NCI-H1105 (cell line): Measurements from ENCODE around the gene HLA-F.

Experiments
- DNase-seq: peaks from one replicate; lab custom pipeline; 2025; lab: John Stamatoyannopoulos, UW

HLA-F gene

DNA sequence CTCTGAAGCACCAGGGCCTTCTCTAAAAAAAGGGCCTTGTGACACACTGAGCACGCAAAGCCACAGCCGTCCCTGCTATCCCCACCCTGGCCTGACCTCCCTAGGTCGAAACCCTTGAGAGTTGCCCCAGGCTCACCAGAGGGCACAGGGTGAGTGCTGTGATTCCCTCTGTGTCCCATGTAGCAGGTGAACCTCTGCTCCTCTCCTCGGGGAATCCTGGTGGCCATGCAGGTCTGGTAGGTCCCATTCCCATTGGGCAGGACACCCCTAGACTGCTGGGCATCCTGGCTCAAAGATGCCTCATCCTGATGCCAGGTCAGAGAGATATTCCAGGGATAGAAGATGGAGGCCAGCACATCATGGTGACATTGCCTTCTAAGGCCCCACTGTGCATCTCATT lies 20.9 kb downstream of the HLA-F start:
- no peak for DNase-seq

DNA sequence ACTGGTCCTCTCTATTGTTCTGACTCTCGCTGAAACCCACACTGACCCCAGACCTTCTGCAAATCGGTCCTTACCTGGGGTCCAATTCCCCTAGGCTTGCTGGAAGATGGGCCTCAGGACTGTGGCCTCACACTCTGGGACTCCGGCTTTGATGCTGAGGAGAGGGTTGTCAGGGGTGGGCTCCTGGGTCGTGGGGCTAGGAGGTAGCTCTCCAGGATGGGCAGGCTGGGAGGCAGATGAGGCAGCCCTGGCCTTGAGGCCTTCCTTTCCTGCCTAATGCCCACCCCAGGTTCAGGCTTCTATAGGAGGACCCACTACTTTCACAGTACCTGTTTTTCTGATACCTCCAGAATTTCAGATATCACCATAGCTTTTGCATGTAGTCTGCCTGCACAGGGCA lies 21.4 kb downstream of the HLA-F start:
- no peak for DNase-seq

DNA sequence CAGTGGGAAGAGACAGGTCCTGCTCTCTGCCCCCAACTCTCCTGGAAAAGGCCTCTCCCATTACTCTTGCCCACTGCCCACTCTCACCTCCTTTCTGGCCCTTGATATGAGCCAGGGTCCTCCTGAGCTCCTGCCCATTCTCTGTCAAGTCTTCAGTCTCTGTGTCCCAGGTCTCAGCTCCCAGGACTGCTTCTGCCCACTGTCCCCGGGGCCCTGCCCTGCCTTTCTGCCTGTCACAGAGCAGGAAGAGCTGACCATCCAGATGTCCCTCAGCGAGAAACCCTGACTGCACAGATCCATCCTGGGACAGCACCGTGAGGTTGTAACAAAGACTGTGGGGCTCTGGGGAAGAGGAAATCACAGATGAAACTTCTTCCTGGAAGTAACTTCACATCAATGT lies 22.2 kb downstream of the HLA-F start:
- no peak for DNase-seq

DNA sequence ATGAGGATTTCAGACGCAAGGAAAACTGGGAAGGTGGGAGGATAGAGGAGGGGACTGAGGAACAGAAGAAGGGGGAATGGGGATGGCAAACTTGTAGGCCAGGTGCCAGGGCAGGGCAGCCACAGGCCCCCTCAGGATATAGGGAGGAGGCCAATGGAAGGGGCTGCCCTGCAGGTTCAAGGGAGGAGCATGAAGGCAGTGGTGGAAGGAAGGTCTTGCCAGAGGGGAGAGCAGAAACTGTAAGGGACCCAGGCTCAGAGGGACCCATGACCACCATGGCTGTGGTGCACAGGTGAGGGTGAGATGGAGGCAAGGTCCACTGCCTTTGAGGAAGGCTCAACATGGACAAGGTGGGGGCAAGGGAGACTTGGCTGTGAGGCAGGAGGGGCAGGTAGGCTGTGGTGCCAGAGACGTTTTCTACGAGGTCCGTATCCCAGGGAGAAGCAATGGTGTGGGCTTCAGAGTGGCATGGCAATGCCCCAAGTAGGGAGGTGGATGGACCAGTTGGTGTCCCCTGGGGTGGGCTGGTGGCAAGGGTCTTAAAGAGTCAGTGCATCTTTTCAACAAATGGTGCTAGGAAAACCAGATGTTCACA lies 22.7 kb downstream of the HLA-F start:
- no peak for DNase-seq

DNA sequence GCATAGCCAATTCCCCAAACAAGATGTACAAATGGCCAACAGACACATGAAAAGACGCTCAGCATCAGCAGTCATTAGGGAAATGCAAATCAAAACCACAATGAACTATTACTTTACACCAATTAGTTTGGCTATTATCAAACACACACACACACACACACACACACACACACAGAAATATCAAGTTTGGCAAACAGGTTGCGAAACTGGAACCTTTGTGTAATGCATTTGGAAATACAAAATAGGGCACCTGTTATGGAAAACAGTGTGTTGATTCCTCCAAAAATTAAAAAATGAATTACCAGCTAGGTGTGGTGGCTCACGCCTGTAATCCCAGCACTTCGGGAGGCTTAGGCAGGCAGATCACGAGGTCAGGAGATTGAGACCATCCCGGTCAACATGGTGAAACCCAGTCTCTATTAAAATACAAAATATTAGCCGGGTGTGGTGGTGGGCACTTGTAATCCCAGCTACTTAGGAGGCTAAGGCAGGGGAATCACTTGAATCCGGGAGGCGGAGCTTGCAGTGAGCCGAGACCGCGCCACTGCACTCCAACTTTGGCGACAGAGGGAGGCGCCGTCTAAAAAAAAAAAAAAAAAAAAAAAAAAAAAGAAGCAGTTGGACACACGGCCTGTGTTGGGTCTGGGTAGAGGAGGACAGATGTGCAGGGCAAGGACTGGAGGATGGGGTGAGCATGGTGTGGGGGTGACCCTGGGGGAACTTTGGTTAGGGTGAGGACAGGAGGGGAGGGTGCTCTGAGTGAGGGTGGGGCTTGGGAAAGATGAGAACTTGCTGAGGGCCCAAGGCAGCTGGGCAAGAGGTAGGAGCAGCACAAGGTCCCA lies 23.8 kb downstream of the HLA-F start:
- no peak for DNase-seq

DNA sequence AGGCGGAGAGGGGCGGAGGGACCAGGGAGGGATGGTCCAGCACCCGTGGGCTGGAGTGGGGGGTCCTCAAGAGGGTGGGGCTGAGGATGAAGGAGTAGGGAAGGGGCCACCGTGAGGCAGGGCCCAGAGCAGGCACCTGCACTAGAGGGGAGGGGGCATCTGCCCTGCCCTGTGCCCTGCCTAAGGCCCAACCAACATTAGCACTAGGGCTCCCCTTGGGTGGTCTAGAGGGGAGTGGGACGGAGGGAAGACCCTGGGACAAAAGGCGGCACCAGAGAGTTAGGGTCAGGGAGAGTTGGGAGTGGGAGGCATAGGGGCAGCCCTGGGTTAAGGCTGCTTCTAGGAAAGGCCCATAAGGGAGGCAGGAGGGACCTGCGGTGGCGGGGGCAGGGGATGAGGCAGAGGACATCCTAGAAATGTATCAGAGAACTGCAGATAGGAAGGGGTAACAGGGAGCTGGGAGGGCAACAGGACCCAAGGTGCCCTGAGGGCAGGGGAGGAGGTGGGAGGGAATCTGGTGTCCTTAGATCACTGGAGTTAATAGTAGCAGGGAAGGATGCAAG lies 24.5 kb downstream of the HLA-F start:
- no peak for DNase-seq

DNA sequence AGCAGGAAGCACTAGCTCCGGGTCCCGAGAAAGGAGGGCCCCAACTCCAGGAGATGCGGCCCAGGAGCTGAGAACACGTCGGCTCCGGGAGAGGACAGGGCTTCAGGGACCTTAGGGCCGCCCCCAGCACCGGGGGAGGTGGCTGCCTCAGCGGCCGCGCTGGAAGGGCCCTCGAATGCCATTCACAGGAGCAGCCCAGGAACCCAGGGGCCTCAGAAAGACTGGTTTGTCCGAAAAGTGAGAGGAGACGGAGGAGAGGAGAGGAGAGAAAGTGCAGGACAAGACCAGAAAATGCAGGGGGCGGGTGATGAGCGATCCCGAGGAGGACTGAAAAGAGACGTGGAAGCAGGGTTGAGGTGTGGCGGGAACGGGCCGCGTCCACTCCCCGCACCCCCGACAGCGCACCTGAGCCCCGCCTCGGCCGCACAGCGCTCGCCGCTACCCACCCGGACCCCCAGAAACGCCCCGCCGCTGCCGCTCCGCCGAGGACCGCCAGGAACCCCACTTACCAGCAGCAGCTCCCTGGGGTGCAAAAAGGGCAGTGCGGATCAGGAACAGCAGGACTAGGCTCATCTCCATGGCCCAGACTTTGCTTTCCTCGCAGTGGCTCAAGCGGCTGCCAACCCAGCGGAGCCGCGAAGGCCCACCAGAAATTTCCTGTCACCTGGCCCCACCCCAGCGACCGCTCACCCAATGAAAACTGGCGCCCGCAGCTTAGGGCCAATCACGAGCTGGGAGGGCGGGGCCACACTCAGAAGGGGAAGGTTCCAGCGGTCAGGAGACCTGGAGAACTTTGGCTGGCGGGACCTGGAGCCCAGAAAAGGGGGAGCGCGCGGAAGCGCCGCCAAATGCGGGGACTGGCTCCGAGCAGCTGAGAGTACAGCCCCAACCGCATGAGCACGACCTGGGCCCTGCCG lies 25.4 kb downstream of the HLA-F start:
- DNase-seq, result peak; percentile 70

DNA sequence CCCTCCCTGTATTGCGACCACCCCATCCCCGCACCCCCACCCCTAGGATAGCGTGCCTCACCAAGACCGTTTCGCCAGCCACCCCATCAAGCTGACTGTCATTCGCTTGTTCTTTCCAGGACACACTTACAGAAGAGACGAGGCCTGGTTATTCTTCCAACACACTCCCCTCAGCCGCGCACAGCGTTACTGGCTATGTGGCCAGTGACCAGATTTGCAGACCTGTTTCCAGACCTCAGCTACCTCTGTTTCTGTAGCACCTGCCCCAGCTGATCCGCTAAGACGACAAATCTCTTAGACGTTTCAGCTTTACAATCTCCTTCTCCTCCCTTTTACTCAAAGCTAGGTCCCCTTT lies 26.1 kb downstream of the HLA-F start:
- no peak for DNase-seq

DNA sequence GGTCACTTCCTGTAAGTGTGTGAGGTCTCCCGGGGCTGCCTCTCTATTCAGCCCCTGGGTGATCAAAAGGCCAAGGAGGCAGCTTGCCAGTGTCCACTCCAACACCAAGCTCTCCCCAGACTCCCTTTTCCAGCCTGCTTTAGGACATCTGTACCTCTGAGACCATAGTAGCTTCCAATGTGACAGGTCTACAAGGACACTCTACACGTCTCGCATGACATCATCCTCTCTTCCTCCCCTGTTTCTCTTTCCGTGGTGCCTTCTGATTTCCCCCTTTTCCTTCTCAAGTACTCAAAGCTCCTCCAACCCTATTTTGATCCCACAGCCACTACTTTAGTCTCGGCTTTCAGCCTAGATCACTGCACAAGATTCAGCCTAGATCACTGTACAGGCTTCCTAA lies 26.4 kb downstream of the HLA-F start:
- DNase-seq, result no peak

DNA sequence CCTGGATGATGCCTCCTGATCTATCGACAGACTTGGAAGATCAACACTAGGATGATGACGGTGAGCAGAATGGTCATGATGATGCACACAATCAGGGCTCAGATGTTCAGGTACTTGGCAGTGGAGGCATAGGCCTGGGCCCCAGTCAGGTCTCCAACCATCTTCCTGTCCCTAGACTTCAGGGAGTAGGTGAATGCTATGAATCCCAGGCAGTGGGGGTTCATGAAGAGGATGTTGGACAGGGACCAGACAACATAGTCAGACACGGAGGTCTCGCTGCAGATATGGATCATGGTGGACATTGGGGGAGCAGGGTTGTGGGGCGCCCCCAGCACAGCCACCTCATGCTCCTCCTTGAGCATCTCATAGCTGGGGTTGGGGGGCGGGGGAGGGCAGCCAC lies 27.5 kb downstream of the HLA-F start:
- DNase-seq, result no peak

DNA sequence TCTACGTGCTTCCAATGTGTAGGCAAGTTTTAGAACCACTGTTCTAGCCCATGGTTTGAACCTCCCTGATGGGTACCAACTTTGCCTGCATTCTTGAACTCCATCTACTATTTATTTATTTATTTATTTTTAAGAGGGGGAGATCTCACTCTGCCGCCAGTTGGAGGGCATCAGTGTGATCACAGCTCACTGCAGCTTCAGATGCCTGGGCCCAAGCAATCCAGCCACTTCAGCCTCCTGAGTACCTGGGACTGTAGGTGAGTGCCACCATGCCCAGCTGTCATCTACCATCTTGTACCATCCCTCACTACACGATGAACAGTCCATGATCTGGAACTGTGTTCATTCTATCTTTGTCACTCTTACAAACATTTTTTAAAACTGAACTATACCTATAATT lies 28.2 kb downstream of the HLA-F start:
- DNase-seq, result no peak

DNA sequence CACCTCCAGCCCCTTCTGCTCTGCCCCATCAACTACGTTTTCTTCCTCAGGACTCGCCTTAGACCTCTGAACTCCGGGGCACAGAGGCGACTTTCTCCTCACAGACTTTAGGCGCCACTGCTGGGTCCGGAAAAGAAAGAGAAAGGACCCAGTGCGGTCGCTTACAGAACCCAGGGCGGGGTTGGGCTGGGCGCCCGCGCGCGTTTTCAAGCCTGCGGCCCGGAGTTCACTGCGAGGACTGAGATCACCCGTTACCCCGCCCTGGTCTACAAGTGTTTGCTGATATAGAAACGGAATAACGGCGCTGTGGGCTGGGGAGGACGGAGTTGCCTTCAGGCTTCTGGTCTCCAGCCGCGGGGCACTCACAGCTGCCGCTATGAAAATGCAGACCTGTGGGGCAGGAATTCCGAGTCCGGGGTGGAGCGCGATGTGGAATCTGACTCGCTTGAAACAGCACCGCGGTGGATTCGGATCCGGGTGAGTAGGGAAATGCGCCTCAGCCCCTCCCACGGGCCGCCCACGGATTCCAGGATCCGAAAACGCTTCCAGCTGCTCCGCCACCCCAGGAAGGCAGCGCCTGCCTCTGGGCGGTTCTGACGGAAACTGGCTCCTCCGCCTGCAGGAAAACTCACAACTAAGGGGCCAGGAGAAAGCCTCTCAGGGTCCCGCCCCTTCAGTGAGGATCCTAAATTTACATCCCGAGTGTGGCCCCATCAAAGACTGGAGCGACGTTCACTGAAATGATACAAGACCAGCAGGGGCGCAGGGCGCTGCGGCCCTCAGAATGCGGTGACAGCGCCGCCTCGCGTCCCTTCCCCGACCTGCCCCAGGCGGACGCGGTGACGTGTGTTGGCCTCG lies 29.4 kb downstream of the HLA-F start:
- peak; percentile 55 for DNase-seq

DNA sequence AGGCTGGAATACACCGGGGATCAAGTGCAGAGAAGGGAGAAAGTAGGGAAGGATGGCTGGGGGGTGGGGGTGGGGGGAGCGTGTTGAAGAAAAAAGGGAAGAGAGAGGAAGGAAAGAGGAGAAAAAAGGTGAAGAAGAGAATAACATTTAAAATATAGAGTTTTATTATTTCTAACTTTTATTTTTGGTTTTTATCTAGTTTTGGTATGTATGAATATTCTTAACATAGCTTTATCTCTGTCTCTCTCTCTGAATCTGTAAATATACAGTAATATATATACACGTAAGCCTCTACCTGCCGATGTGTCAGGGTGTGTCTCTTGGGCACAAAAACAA lies 30.0 kb downstream of the HLA-F start:
- no peak for DNase-seq

DNA sequence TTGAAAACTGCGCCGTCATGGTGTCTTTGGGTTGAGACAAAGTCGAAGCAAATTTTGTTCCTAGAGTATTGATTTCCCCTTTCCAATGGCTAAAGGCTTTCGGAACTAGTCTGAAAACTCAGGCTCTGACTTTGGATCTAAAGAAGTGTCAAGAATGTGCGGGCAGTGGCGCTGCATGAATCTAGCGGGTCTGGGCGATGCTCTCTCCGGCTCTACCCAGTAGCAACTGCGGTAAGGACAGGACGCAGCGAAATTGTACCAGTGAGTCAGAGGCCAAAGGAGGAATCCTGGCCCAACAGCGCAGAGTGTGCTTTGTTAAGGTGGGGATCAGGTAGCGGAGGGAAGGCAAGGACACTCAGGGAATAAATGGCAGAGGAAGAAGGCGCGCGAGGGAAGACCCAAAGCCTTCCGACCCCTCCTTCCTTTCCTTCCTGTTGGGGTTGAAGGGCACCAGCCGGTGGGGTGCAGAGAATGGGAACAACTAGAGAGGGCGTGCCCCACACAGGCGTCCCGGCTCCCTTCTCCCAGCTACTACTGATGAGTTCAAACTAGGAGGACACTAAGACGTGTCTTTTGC lies 32.1 kb downstream of the HLA-F start:
- DNase-seq, result no peak

DNA sequence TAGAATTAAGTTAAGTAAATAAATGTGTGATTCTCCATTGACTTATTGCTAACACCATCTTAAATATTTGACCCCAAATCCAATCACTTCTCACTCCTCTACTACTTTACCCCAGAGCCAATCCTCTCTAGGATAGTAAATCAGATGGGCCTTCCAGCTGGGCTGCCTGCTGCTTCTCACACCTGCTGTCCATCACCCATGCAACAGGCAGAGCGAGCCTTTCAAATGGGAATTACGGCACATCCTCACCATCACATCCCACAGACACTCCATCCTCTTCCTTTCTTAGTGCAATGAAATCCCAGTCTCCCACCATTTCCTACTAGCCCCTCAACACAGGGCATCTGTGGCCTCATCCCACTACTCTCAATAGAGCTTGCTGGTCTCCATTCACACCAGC lies 34.0 kb downstream of the HLA-F start:
- no peak for DNase-seq

DNA sequence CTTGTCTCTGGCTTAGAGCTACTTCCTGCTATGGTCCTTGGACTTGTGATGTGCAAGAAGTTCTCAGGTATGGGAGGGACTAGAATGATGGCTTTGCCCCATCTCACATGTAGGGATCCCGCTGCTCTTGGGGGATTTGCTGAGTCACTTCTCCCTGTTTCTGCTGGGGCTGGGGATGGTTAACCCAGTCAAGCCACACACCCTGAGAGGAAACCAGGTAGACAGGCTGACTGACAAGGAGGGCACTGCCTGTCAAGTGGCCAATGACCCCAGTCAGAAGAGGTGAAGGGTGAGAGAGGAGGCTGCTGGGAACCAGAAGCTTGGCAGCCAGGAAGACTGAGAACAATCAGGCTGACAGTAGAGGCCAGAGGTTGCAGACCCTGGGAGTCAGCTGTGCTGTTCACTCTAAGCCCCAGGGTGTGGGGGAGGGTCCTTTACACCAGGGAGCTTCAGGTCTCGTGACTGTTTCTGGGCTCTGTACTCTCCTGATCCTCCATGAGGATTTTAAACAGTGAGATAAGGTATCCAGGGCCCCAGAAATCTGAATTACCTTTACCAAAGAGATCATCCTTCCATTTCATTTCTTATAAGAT lies 34.6 kb downstream of the HLA-F start:
- DNase-seq, result no peak

DNA sequence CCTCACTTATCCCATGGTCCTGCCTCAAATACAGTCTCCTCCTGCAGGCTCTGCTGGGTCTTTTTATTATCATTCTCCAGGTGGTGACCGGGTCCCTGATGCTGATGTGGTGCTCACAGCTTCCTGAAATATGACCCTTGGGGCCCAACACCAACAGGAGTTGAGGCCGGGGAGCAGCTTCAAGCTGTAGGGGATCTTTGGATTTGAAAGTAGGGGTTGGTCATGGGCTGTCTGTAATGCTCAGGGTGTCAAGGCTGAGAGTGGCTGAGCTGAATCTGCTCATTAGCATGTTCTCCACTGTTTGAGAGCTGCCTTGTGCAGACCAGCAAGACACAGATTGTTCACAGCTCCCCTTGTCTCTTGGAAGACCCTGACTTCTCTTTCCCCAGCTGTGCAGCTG lies 35.5 kb downstream of the HLA-F start:
- DNase-seq, result no peak

DNA sequence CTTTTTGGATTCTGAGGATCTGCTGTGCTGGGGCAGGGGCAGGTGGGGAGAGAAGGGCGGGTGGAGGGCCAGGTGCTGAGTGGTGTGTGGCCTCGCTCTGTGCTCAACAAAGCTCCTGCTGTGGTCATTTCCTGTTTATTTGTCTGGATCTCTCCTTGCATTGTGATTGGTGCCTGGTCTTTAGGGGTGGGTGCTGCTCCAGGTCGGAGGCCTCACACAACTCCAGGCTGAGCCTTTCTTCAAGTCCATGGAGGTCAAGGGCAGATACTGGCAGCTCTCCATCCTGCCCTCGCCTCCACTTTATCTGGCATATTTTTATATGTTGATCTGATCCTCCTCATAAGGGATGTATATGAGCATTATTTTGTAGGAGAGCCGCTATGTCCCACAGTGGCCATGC lies 36.2 kb downstream of the HLA-F start:
- DNase-seq, result no peak

DNA sequence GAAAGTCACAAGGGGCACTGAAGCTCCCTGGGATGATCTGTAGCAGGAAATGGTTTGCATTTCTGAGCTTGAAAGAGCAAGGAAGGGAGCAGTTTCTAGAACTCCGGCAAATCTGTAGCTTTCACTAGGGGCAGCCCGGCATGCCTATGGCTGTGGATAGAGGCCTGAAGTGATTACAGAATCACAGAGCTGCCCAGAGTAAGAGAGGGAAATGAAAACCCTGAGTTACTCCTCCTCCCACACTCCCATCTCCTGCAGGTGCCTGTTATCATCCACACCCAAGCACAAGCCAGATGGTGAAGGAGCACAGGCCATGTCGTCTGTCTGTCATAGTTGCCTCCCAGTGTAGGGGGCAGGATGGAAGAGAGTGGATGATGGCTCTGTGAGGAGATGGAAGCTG lies 37.1 kb downstream of the HLA-F start:
- no peak for DNase-seq

DNA sequence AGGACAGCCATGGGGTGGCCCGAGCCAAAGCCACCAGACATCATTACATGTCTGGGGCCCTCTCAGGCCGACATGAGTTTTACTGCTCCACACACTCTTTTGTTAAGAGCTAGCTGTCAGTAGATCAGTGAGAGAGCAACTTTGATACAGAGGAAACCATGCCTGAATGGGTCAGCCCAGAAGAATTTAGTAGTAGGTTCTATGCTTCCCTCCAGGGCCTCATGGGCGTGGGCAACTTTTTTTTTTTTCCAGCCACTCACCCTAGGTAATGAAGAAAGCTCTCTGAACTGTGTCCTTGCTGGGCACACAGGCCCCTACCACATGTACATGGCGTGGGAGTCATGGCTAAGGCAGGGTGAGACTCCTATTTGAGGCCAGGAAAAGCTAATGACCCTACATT lies 38.8 kb downstream of the HLA-F start:
- no peak for DNase-seq

DNA sequence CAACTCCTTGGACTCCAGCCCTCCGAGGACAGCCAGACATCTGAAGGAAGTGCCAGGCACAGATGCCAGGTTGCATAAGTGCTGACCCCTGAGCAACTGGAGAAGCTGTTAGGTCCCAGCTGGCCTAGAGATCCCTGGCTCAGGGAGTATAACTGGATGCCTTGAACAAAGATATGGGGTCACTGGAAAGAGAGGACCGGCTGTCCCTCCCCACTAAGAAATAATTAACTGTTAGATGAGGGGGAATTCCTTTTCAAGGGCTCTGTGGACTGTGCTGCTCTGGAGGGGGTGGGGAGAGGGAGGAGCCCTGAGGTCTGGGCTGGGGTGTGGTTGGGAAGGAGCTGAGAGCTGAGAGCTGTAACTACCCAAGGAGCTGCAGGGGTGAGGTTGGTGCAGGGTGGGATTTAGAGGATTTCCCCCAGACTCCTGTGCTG lies 39.6 kb downstream of the HLA-F start:
- DNase-seq, result no peak
